ENCODE measurements around the gene SDR9C7. TPM values are rescaled to one million over a fixed set of nuclear protein-coding genes. Genes with fewer than 3 reads are reported as not detected.

SDR9C7 gene
- total and polyA plus RNA-seq, 2 experiments from 2014 or later = not detected

DNA sequence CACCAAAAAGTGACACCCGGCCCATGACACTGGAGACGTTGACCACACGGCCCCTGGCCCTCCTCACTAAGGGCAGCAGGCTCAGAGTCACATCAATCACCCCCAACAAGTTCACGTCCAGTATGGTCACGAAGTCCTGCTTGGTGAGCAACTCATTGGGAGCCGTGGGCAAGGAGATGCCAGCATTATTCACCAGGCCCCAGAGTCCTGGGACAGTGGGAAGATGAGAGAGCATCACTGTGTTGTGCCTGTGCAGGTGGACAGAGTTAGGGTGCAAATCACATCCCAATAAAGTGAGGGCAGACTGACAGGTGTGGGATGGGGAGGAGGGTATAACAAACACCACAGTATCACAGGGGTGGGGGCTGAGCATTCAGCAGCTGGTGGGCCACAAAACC is 20.7 kb upstream of the SDR9C7 start:
- no peaks in the 10 kb centered on the region for H3K27me3 ChIP-seq (ENCODE audit: insufficient read depth)
- H3K4me1 ChIP-seq (ENCODE audit: insufficient read depth) = no peaks in the 10 kb centered on the region
- no peaks in the 10 kb centered on the region for H3K79me2 ChIP-seq (replicated peaks; ENCODE audit: insufficient read depth)
- no peaks in the 10 kb centered on the region for H3F3A ChIP-seq (replicated peaks; ENCODE audit: low read depth)
- Mint-ChIP-seq H3K9me3 (peaks cover 48% of the 10 kb centered on the region), H3K4me1 (no peaks in the 10 kb centered on the region), H3K4me3 (no peak overlapping the region), H3K36me3 (ENCODE audit: low read depth) (peaks cover 5% of the 10 kb centered on the region), H3K27me3 (ENCODE audit: insufficient read depth, low read depth, poor library complexity) (peaks cover 12% of the 10 kb centered on the region), H3K27ac (no peak overlapping the region)
- ATAC-seq = no peak
- TF ChIP-seq REST (IDR thresholded peaks at IDR 0.05; ENCODE audit: unreplicated experiment) = no peak
- TF ChIP-seq ZNF114 (CRISPR knock-in tag; IDR thresholded peaks at IDR 0.05) = no peak
- no peak for TF ChIP-seq CTCF (conservative IDR thresholded peaks at IDR 0.05; ENCODE audit: low read depth in 2 of 2)
- no peak for TF ChIP-seq NANOG (IDR thresholded peaks at IDR 0.05; ENCODE audit: borderline replicate concordance)
- no peak overlapping the region for H3K4me2 ChIP-seq
- DNase-seq (ENCODE audit: low spot score) = no peak
- peaks cover 4% of the 10 kb centered on the region; the same call in 1 of the 2 replicates for H3K9me2 ChIP-seq (ENCODE audit: insufficient read depth)
- H3K4me3 ChIP-seq = no peak overlapping the region
- H2AFZ ChIP-seq = no peak overlapping the region
- H4K20me1 ChIP-seq (replicated peaks; ENCODE audit: insufficient read depth) = no peaks in the 10 kb centered on the region
- no peak overlapping the region for H3K27ac ChIP-seq (ENCODE audit: low read depth)
- no peaks in the 10 kb centered on the region for H3K36me3 ChIP-seq (ENCODE audit: insufficient read depth)

GRCh38 chr12:56954057-56954957 is 20.1 kb upstream of the SDR9C7 start:
- no peak for ATAC-seq
- no peak overlapping the region for H3K4me3 ChIP-seq
- H3K27me3 Mint-ChIP-seq (ENCODE audit: insufficient read depth, low read depth, poor library complexity) = peaks cover 12% of the 10 kb centered on the region

More at GRCh38 chr12:56954057-56954957, 20.1 kb upstream of the SDR9C7 start:
- Histone ChIP-seq H3K36me3 (ENCODE audit: insufficient read depth) (no peaks in the 10 kb centered on the region), H3K9me2 (ENCODE audit: insufficient read depth) (peaks cover 4% of the 10 kb centered on the region; the same call in 1 of the 2 replicates), H3K27me3 (ENCODE audit: insufficient read depth) (no peaks in the 10 kb centered on the region), H3K4me2 (no peak overlapping the region), H3K27ac (ENCODE audit: low read depth) (no peak overlapping the region), H2AFZ (no peak overlapping the region), H4K20me1 (replicated peaks; ENCODE audit: insufficient read depth) (no peaks in the 10 kb centered on the region), H3K4me1 (ENCODE audit: insufficient read depth) (no peaks in the 10 kb centered on the region), H3K79me2 (replicated peaks; ENCODE audit: insufficient read depth) (no peaks in the 10 kb centered on the region), H3F3A (replicated peaks; ENCODE audit: low read depth) (no peaks in the 10 kb centered on the region)
- Mint-ChIP-seq H3K4me3 (no peak overlapping the region), H3K9me3 (peaks cover 41% of the 10 kb centered on the region), H3K4me1 (no peaks in the 10 kb centered on the region), H3K27ac (no peak overlapping the region), H3K36me3 (ENCODE audit: low read depth) (peaks cover 5% of the 10 kb centered on the region)
- DNase-seq (ENCODE audit: low spot score) = no peak
- TF ChIP-seq JUNB (IDR thresholded peaks at IDR 0.05; ENCODE audit: unreplicated experiment) = no peak
